DOHH2 (cell line): ENCODE results near the gene GALNT9.

Experiments
- CTCF ChIP-seq: fragments of 200-600 bp; sonication (generic); IDR thresholded peaks from one replicate; pipeline ENCODE4 v1.5.1; 2014; ENCODE audit warnings: antibody characterized with exemption, mild to moderate bottlenecking, low read depth, low read length; ENCODE audit not compliant: poor library complexity, severe bottlenecking
- EZH2phosphoT487 ChIP-seq: fragments of 200-600 bp; sonication (generic); IDR thresholded peaks from 2 replicates; pipeline ENCODE4 v1.6.1; 2017; ENCODE audit warnings: borderline replicate concordance, mild to moderate bottlenecking, antibody characterized with exemption, low read length, moderate library complexity, mixed read lengths

DNA sequence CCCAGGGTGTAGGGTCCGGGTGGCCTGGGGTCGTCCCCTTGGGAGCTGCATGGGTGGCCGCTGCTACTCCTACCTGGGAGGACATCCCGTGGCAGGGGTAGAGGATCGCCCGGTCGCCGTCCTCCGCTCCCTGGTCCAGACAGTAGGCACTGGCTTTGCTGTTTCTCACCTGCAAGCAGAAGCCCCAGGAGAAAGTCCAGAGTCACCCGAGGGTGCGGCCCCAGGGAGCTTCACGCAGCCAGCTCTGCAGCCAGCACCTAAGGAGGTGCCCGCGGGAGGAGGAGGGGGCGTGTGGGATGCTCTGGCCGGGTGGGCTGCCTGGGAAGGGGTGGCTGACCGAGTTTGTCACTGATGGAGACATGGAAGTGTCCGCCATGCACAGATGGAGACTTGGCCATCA, 130.3 kb downstream of the GALNT9 start:
- TF ChIP-seq CTCF (no peak), EZH2phosphoT487 (no peak)
